ENCODE data around the gene DNAJC24. TPM values are rescaled to one million over a fixed set of nuclear protein-coding genes. Genes with fewer than 3 reads are reported as not detected.

Gene DNAJC24
- total RNA-seq, 1 donor from 2014 or later = 26.3 TPM

DNA sequence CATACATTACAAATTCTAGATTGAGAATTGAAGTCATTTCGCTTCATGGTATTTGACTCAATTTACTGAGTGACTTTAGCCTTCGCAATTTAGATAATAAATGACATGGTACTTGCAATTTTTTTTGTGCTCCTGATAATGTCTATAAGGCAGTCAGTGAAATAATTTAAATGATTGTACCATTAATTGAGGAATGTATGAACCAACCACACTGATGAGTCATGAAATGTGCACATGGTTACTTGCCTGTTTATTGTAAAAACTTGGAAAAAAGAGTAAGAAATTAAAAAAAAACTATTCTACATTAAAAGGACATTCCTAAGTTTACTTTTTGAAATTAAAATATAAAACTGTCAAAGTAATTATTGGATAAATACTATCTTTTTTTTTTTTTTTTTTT lies 43.3 kb downstream of the DNAJC24 start:
- intact Hi-C loops (cut with micrococcal nuclease) = no loop called here
- no peak for DNase-seq
- CTCF ChIA-PET = no interaction called here
- Mint-ChIP-seq H3K4me3 (no peak overlapping the region), H3K9me3 (peaks cover 3% of the 10 kb centered on the region), H3K4me1 (peaks cover 3% of the 10 kb centered on the region), H3K27ac (no peak overlapping the region), H3K36me3 (ENCODE audit: low read depth) (peaks cover 17% of the 10 kb centered on the region), H3K27me3 (no peaks in the 10 kb centered on the region)
- POLR2A ChIA-PET = no interaction called here
- TF ChIP-seq, protein P1, sequence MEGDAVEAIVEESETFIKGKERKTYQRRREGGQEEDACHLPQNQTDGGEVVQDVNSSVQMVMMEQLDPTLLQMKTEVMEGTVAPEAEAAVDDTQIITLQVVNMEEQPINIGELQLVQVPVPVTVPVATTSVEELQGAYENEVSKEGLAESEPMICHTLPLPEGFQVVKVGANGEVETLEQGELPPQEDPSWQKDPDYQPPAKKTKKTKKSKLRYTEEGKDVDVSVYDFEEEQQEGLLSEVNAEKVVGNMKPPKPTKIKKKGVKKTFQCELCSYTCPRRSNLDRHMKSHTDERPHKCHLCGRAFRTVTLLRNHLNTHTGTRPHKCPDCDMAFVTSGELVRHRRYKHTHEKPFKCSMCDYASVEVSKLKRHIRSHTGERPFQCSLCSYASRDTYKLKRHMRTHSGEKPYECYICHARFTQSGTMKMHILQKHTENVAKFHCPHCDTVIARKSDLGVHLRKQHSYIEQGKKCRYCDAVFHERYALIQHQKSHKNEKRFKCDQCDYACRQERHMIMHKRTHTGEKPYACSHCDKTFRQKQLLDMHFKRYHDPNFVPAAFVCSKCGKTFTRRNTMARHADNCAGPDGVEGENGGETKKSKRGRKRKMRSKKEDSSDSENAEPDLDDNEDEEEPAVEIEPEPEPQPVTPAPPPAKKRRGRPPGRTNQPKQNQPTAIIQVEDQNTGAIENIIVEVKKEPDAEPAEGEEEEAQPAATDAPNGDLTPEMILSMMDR (IDR thresholded peaks at IDR 0.05) = no peak
- no peak for ATAC-seq (ENCODE audit: low read depth)

DNA sequence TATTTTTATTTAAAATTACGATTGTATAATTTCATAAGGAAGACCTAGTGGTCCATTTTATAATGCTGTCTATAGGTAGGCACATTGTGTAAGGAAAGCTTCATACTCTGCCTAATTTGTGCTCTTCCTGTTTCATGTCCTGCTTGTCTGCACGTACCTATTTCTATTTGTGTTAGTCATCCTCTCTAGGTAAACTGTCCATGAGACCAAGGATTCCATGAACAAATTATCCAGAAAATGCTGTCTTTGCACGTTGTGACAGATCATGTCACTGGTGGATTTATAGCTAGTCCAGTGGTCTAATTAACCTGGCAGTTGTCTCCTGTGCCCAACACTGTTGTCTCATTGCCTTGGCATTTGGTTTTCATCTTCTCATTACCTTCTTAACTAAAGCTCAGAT lies 44.7 kb downstream of the DNAJC24 start:
- no peaks in the 10 kb centered on the region for H3K27me3 Mint-ChIP-seq
- peaks cover 3% of the 10 kb centered on the region for H3K9me3 Mint-ChIP-seq
- no peak overlapping the region for H3K4me3 Mint-ChIP-seq
- intact Hi-C loops (cut with micrococcal nuclease) = no loop called here
- H3K4me1 Mint-ChIP-seq = peaks cover 3% of the 10 kb centered on the region
- ChIA-PET POLR2A (no interaction called here), CTCF (no interaction called here)
- ATAC-seq (ENCODE audit: low read depth) (no peak), DNase-seq (no peak)
- H3K27ac Mint-ChIP-seq = no peak overlapping the region
- TF ChIP-seq, protein P1 (IDR thresholded peaks at IDR 0.05) = no peak
- peaks cover 14% of the 10 kb centered on the region for H3K36me3 Mint-ChIP-seq (ENCODE audit: low read depth)

DNA sequence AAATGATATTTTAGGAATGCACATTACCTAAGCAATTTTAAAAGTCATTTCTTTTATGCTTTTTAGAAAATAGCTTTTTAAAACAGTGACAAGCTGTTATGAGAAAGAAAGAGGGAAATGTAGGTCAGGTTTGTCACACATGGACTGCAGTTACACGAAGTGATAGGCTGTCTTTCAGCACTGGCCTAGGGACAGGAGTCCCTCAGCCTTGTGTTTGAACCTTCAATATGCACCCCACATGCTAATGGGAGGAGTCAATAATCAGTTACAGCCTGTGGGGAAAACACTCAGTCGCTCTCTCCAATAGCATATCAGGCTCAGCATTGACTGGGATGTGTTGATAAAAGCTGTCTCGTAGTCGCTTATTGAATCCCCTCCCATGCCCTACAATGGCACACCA lies 45.8 kb downstream of the DNAJC24 start:
- ChIA-PET POLR2A (no interaction called here), CTCF (no interaction called here)
- ATAC-seq (ENCODE audit: low read depth) = no peak
- Mint-ChIP-seq H3K27ac (no peak overlapping the region), H3K36me3 (ENCODE audit: low read depth) (peaks cover 19% of the 10 kb centered on the region), H3K9me3 (peaks cover 3% of the 10 kb centered on the region), H3K4me1 (no peaks in the 10 kb centered on the region), H3K4me3 (no peak overlapping the region), H3K27me3 (no peaks in the 10 kb centered on the region)
- TF ChIP-seq, protein P1 (IDR thresholded peaks at IDR 0.05) = no peak
- DNase-seq = no peak
- intact Hi-C loops (cut with micrococcal nuclease) = no loop called here

DNA sequence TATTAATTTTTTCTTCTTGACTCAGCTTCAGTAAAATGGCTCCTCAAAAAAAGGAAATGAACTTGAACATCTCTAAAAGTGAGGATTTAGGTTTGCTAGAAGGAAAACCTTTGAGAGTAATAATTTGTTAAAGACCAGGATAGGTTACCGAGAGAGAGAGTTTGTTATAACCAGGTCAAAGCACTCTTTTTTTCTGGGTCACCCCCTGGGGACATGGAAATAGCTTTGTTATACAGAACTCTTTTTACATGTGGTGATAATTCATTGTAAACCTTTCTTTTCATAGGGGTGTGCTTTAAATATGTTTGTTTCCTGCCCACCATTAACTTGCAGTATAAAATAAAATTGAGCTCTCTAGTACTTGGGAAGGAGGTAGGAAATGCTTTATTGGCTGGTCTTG lies 47.7 kb downstream of the DNAJC24 start:
- Mint-ChIP-seq H3K9me3 (no peaks in the 10 kb centered on the region), H3K27ac (no peak overlapping the region), H3K27me3 (no peaks in the 10 kb centered on the region), H3K4me1 (no peaks in the 10 kb centered on the region), H3K4me3 (no peak overlapping the region), H3K36me3 (ENCODE audit: low read depth) (peaks cover 16% of the 10 kb centered on the region)
- ATAC-seq (ENCODE audit: low read depth) (no peak), DNase-seq (no peak)
- ChIA-PET POLR2A (no interaction called here), CTCF (no interaction called here)
- TF ChIP-seq, protein P1 (IDR thresholded peaks at IDR 0.05) = no peak
- intact Hi-C loops (cut with micrococcal nuclease) = no loop called here

DNA sequence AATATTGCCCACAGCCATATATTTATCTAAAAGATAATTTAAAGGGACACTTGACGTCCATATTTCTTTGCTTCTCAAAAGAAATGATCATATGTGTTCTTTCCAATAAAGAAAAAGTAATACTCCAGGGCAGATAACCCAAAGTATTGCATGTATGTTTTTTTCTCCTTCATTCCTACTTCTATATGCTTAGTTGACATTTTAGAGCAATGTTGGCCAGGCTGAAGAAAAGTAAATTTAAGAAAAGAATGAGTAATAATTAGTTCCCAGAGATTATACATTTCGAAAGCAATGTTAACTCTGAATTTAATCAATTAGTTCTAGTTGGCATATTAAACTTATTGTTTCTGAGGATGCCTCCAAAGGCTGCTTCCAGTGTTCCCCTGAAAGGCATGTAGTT lies 48.2 kb downstream of the DNAJC24 start:
- H3K27ac Mint-ChIP-seq = no peak overlapping the region
- no peak overlapping the region for H3K4me3 Mint-ChIP-seq
- DNase-seq (no peak), ATAC-seq (ENCODE audit: low read depth) (no peak)
- TF ChIP-seq, protein P1 (IDR thresholded peaks at IDR 0.05) = no peak
- no peaks in the 10 kb centered on the region for H3K4me1 Mint-ChIP-seq
- no peaks in the 10 kb centered on the region for H3K9me3 Mint-ChIP-seq
- H3K36me3 Mint-ChIP-seq (ENCODE audit: low read depth) = peaks cover 16% of the 10 kb centered on the region
- no peaks in the 10 kb centered on the region for H3K27me3 Mint-ChIP-seq
- intact Hi-C loops (cut with micrococcal nuclease) = no loop called here
- CTCF ChIA-PET = no interaction called here
- POLR2A ChIA-PET = no interaction called here
